ENCODE data around the gene ZNF277.

Gene ZNF277

GRCh38 chr7:112161253-112162141 is 45.0 kb upstream of the ZNF277 start:
- DNase-seq (ENCODE audit: low read depth in 2 of 2), result no peak
- no peak for TF ChIP-seq CTCF (IDR thresholded peaks at IDR 0.05; ENCODE audit: low read depth, low read length)
- H3K4me3 ChIP-seq (replicated peaks in 1 of 2; ENCODE audit: low read depth in 2 of 2, low read length in 2 of 2), result no peak overlapping the region

- no peak for TF ChIP-seq CTCF (IDR thresholded peaks at IDR 0.05; ENCODE audit: low read depth, low read length)
- no peak overlapping the region for H3K4me3 ChIP-seq (replicated peaks in 1 of 2; ENCODE audit: low read depth in 2 of 2, low read length in 2 of 2)
- peak; percentile 68 to 94 for DNase-seq (ENCODE audit: low read depth in 2 of 2)
Measured at GRCh38 chr7:112162142-112162766, 44.2 kb upstream of the ZNF277 start.

GRCh38 chr7:112162784-112163506 is 43.5 kb upstream of the ZNF277 start:
- no peak overlapping the region for H3K4me3 ChIP-seq (replicated peaks in 1 of 2; ENCODE audit: low read depth in 2 of 2, low read length in 2 of 2)
- DNase-seq (ENCODE audit: low read depth in 2 of 2), result no peak
- TF ChIP-seq CTCF (IDR thresholded peaks at IDR 0.05; ENCODE audit: low read depth, low read length), result no peak

GRCh38 chr7:112167147-112167546 is 39.3 kb upstream of the ZNF277 start:
- TF ChIP-seq CTCF (IDR thresholded peaks at IDR 0.05; ENCODE audit: low read depth, low read length), result no peak
- peak in 1 of 2 donors; percentile 46 for DNase-seq (ENCODE audit: low read depth in 2 of 2)
- H3K4me3 ChIP-seq (replicated peaks in 1 of 2; ENCODE audit: low read depth in 2 of 2, low read length in 2 of 2), result no peak overlapping the region

- no peak overlapping the region for H3K4me3 ChIP-seq (replicated peaks in 1 of 2; ENCODE audit: low read depth in 2 of 2, low read length in 2 of 2)
- no peak for TF ChIP-seq CTCF (IDR thresholded peaks at IDR 0.05; ENCODE audit: low read depth, low read length)
- DNase-seq (ENCODE audit: low read depth in 2 of 2), result no peak
Measured at GRCh38 chr7:112168915-112169314, 37.6 kb upstream of the ZNF277 start.

- no peak for TF ChIP-seq CTCF (IDR thresholded peaks at IDR 0.05; ENCODE audit: low read depth, low read length)
- no peak overlapping the region for H3K4me3 ChIP-seq (replicated peaks in 1 of 2; ENCODE audit: low read depth in 2 of 2, low read length in 2 of 2)
- no peak for DNase-seq (ENCODE audit: low read depth in 2 of 2)
Measured at GRCh38 chr7:112171673-112172072, 34.8 kb upstream of the ZNF277 start.

All from cardiac fibroblast (primary cell).